CD14-positive monocyte (primary cell): ENCODE results near the gene CDH18. TPM values are rescaled to one million over a fixed set of nuclear protein-coding genes. Genes with fewer than 3 reads are reported as not detected.

Source experiments
- DNase-seq, 3 donors: peaks; one replicate each; pipeline ENCODE4 v3.0.0-alpha.2; 2011 to 2022
- H2AFZ ChIP-seq: 2 replicates; pipeline ENCODE4 v1.6.0; 2012; ENCODE audit warnings: mild to moderate bottlenecking, low read depth, low read length, inconsistent platforms; ENCODE audit not compliant: insufficient read depth, poor library complexity, severe bottlenecking
- H3K27ac ChIP-seq, 2 donors: 1 replicate in 1 of 2; 2 replicates in 1 of 2; pipeline ENCODE4 v1.5.1; 2012 to 2013; ENCODE audit warnings: low read length in 2 of 2, control low read depth in 1 of 2, inconsistent platforms in 1 of 2, low read depth in 1 of 2, mild to moderate bottlenecking in 1 of 2
- H3K27me3 ChIP-seq, 2 donors: one replicate each; pipeline versions ENCODE4 v1.6.0 to v1.6.1; 2011 to 2013; ENCODE audit warnings: low read length in 2 of 2; ENCODE audit not compliant: control insufficient read depth in 2 of 2, insufficient read depth in 2 of 2
- H3K36me3 ChIP-seq, 2 donors: replicated peaks in 1 of 2; 1 replicate in 1 of 2; 2 replicates in 1 of 2; pipeline versions ENCODE4 v1.5.1 to v1.6.1; 2012 to 2013; ENCODE audit warnings: low read length in 2 of 2, control low read depth in 1 of 2, inconsistent platforms in 1 of 2, mild to moderate bottlenecking in 1 of 2; ENCODE audit not compliant: insufficient read depth in 2 of 2, control insufficient read depth in 1 of 2
- H3K4me1 ChIP-seq, 2 donors: 1 replicate in 1 of 2; 2 replicates in 1 of 2; pipeline versions ENCODE4 v1.5.1 to v1.6.1; 2012 to 2013; ENCODE audit warnings: low read length in 2 of 2, control low read depth in 1 of 2, inconsistent platforms in 1 of 2, mild to moderate bottlenecking in 1 of 2, moderate library complexity in 1 of 2; ENCODE audit not compliant: insufficient read depth in 2 of 2, control insufficient read depth in 1 of 2
- H3K4me2 ChIP-seq: replicated peaks from 2 replicates; pipeline ENCODE3; 2012; ENCODE audit warnings: low read length, moderate library complexity, mild to moderate bottlenecking; ENCODE audit not compliant: poor library complexity, severe bottlenecking; ENCODE audit errors: extremely low read depth
- H3K4me3 ChIP-seq, 3 experiments: fragments of 200-600 bp in 1 of 3; sonication (generic) in 1 of 3; replicated peaks in 1 of 3; 1 replicate in 2 of 3; 2 replicates in 1 of 3; pipeline ENCODE4 v1.5.1; 2011 to 2013; ENCODE audit warnings: low read length in 3 of 3, mild to moderate bottlenecking in 3 of 3, control low read depth in 2 of 3, low read depth in 2 of 3, inconsistent platforms in 1 of 3, moderate library complexity in 1 of 3
- H3K79me2 ChIP-seq: 2 replicates; pipeline ENCODE4 v1.6.0; 2012; ENCODE audit warnings: mild to moderate bottlenecking, control low read depth, inconsistent platforms, low read length, moderate library complexity; ENCODE audit not compliant: insufficient read depth
- H3K9ac ChIP-seq: 2 replicates; pipeline ENCODE4 v1.6.0; 2017; ENCODE audit warnings: low read length, mild to moderate bottlenecking; ENCODE audit not compliant: insufficient read depth, poor library complexity, severe bottlenecking
- H3K9me3 ChIP-seq, 2 donors: replicated peaks in 1 of 2; 1 replicate in 1 of 2; 2 replicates in 1 of 2; pipeline versions ENCODE4 v1.5.1 to v1.6.1; 2012 to 2013; ENCODE audit warnings: low read length in 2 of 2, control low read depth in 1 of 2; ENCODE audit not compliant: control insufficient read depth in 1 of 2, insufficient read depth in 1 of 2
- H4K20me1 ChIP-seq: 2 replicates; pipeline ENCODE4 v1.6.0; 2012; ENCODE audit warnings: mild to moderate bottlenecking, low read length, control low read depth, moderate library complexity; ENCODE audit not compliant: insufficient read depth
- H3K27ac Mint-ChIP-seq, 7 donors: one replicate each; pipeline ENCODE4 v1.8.0; 2020; ENCODE audit warnings: mild to moderate bottlenecking in 7 of 7, mixed read lengths in 7 of 7, moderate library complexity in 6 of 7, inconsistent platforms in 2 of 7
- H3K27me3 Mint-ChIP-seq, 3 donors: one replicate each; pipeline ENCODE4 v1.8.0; 2021 to 2022; ENCODE audit warnings: low read depth in 3 of 3, mild to moderate bottlenecking in 3 of 3, mixed read lengths in 3 of 3, moderate library complexity in 3 of 3, inconsistent platforms in 1 of 3
- H3K36me3 Mint-ChIP-seq, 2 donors: one replicate each; pipeline ENCODE4 v1.8.0; 2020; ENCODE audit warnings: mixed read lengths in 2 of 2, inconsistent platforms in 1 of 2, mild to moderate bottlenecking in 1 of 2
- H3K4me1 Mint-ChIP-seq: one replicate; pipeline ENCODE4 v1.8.0; 2020; ENCODE audit warnings: mild to moderate bottlenecking, mixed read lengths
- H3K4me3 Mint-ChIP-seq, 2 donors: one replicate each; pipeline ENCODE4 v1.8.0; 2020; ENCODE audit warnings: mild to moderate bottlenecking in 2 of 2, mixed read lengths in 2 of 2, moderate library complexity in 1 of 2
- H3K9me3 Mint-ChIP-seq, 7 donors: one replicate each; pipeline ENCODE4 v1.8.0; 2020 to 2022; ENCODE audit warnings: mixed read lengths in 7 of 7, mild to moderate bottlenecking in 6 of 7, moderate library complexity in 6 of 7, inconsistent platforms in 2 of 7
- WGBS: methylation state at CpG from one replicate; pipeline ENCODE4 v1.1.5; 2013; ENCODE audit warnings: missing lambda C conversion rate; ENCODE audit not compliant: insufficient coverage; 5-methylcytosine and 5-hydroxymethylcytosine counted together
- intact Hi-C, 2 donors: fragments of 100-400 bp; cut with micrococcal nuclease; formaldehyde crosslinking; loops; one replicate each; pipeline versions ENCODE4 v1.15.0 to v1.15.1; 2023
- polyA plus RNA-seq, 3 donors: library from polyadenylated mRNA; depleted of rRNA in 1 of 3; unstranded in 2 of 3; stranded (reverse) in 1 of 3; fragments of 300-500 nt in 2 of 3; fragments of >200 nt in 1 of 3; fragmentation: Illumina TruSeq in 2 of 3; gene quantifications; 1 replicate in 2 of 3; 2 replicates in 1 of 3; pipeline ENCODE4 v1.2.3, GENCODE V29; 2012 to 2021
- TF ChIP-seq, protein P1 (sequence below): fragments of 200-600 bp; IDR thresholded peaks from one replicate; pipeline ENCODE4 v1.8.0; 2022; ENCODE audit warnings: antibody characterized with exemption, mild to moderate bottlenecking

CDH18 gene
- polyA plus RNA-seq, 3 donors, result not detected

DNA sequence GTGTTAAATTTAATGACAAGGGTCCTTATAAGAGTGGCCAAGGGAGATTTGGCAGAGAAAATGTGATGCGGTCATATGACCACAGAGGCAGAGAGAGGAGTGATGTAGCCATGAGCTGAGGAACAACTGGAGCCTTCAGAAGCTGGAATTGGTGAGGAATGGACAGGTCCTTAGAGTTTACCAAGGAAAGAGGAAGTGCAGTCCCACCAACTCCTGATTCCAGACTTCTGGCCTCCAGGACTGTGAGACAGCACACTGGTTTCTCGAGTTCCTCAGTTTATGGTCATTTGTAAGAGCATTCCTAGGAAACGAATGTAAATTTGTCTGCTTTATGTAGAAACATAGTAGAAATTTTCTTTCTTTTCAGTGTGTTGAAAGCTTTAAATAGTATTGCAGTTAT, 410.1 kb downstream of the CDH18 start:
- no peak overlapping the region for H3K27ac ChIP-seq
- peaks cover 4% of the 10 kb centered on the region in 2 donors for H3K9me3 ChIP-seq
- no peaks in the 10 kb centered on the region for H3K79me2 ChIP-seq
- Mint-ChIP-seq H3K4me1 (no peaks in the 10 kb centered on the region), H3K36me3 (no peaks in the 10 kb centered on the region), H3K9me3 (peaks cover 0 to 7% (median 5%) of the 10 kb centered on the region in 7 donors), H3K4me3 (no peak overlapping the region), H3K27me3 (no peaks in the 10 kb centered on the region), H3K27ac (no peak overlapping the region)
- no peaks in the 10 kb centered on the region for H3K36me3 ChIP-seq
- no peaks in the 10 kb centered on the region for H3K27me3 ChIP-seq
- no peak for DNase-seq
- TF ChIP-seq, protein P1, sequence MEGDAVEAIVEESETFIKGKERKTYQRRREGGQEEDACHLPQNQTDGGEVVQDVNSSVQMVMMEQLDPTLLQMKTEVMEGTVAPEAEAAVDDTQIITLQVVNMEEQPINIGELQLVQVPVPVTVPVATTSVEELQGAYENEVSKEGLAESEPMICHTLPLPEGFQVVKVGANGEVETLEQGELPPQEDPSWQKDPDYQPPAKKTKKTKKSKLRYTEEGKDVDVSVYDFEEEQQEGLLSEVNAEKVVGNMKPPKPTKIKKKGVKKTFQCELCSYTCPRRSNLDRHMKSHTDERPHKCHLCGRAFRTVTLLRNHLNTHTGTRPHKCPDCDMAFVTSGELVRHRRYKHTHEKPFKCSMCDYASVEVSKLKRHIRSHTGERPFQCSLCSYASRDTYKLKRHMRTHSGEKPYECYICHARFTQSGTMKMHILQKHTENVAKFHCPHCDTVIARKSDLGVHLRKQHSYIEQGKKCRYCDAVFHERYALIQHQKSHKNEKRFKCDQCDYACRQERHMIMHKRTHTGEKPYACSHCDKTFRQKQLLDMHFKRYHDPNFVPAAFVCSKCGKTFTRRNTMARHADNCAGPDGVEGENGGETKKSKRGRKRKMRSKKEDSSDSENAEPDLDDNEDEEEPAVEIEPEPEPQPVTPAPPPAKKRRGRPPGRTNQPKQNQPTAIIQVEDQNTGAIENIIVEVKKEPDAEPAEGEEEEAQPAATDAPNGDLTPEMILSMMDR, result no peak
- intact Hi-C loops, result no loop called here
- H2AFZ ChIP-seq, result no peak overlapping the region
- H3K4me3 ChIP-seq, result no peak overlapping the region
- no peaks in the 10 kb centered on the region for H3K4me1 ChIP-seq
- 100% methylated on average over 1 of the region's 3 CpGs for WGBS
- H4K20me1 ChIP-seq, result no peaks in the 10 kb centered on the region
- H3K9ac ChIP-seq, result no peak overlapping the region
- no peak overlapping the region for H3K4me2 ChIP-seq

DNA sequence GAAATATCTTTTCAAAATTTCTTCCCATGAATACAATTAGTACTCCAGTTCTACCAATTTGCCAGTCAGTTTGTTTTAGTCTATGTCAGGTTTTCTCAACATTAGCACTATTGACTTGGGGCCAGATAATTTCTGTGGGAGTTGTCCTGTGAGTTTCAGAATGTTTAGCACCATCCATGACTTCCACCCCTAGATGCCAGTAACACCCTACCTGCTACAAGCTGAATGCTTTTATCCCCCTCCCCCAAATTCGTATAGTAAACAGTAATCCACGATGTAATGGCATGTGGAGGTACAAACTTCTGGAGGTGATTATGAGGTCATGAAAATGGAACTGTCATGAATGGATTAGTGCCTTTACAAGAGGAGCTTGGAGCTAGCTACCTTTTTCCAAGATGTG, 420.0 kb downstream of the CDH18 start:
- Histone ChIP-seq H3K27ac (no peak overlapping the region), H3K4me1 (no peaks in the 10 kb centered on the region), H2AFZ (no peak overlapping the region), H3K27me3 (no peaks in the 10 kb centered on the region), H3K4me2 (no peak overlapping the region), H3K9me3 (peaks cover 4 to 16% of the 10 kb centered on the region in 2 donors), H3K4me3 (no peak overlapping the region), H4K20me1 (no peaks in the 10 kb centered on the region), H3K9ac (no peak overlapping the region), H3K36me3 (no peaks in the 10 kb centered on the region), H3K79me2 (no peaks in the 10 kb centered on the region)
- Mint-ChIP-seq H3K36me3 (no peaks in the 10 kb centered on the region), H3K9me3 (peaks cover 0 to 5% (median 2%) of the 10 kb centered on the region in 7 donors), H3K27ac (no peak overlapping the region), H3K4me3 (no peak overlapping the region), H3K27me3 (peaks cover 0 to 2% (median 0%) of the 10 kb centered on the region in 3 donors), H3K4me1 (no peaks in the 10 kb centered on the region)
- no CpG with 5 or more reads among the region's 2 CpGs for WGBS
- DNase-seq, result no peak
- TF ChIP-seq, protein P1, result no peak
- intact Hi-C loops, result no loop called here
